ENCODE data around the gene RGS7. TPM values are rescaled to one million over a fixed set of nuclear protein-coding genes. Genes with fewer than 3 reads are reported as not detected.

The RGS7 gene
- total RNA-seq, 4 donors from 2014 or later = 0.11 to 0.33 TPM; not detected in 2

- Histone ChIP-seq H3K4me3 (peak overlapping the region; percentile 56 to 61 (median 56)), H3K27me3 (peaks cover 0 to 48% (median 3%) of the 10 kb centered on the region in 4 donors), H3K36me3 (no peaks in the 10 kb centered on the region), H3K27ac (replicated peaks in 1 of 4) (no peak overlapping the region), H3K4me1 (peaks cover 0 to 16% (median 13%) of the 10 kb centered on the region in 4 donors), H3K9me3 (no peaks in the 10 kb centered on the region)
- intact Hi-C loops (cut with DNase I) = no loop called here
- 23% methylated on average over 2 of the region's 14 CpGs for WGBS
- DNase-seq (ENCODE audit: extremely low spot score) = no peak
- TF ChIP-seq CTCF (IDR thresholded peaks at IDR 0.05) (no peak), EP300 (IDR thresholded peaks at IDR 0.05) (no peak), POLR2A (IDR thresholded peaks at IDR 0.05; ENCODE audit: low read depth) (no peak), POLR2AphosphoS5 (IDR thresholded peaks at IDR 0.05) (no peak)
These were observed 852 bp downstream of the RGS7 start for GRCh38 chr1:241356187-241356518.

GRCh38 chr1:241355311-241356010, 1.5 kb downstream of the RGS7 start:
- Histone ChIP-seq H3K36me3 (no peaks in the 10 kb centered on the region), H3K27ac (replicated peaks in 1 of 4) (no peak overlapping the region), H3K4me1 (peaks cover 0 to 16% (median 13%) of the 10 kb centered on the region in 4 donors), H3K9me3 (no peaks in the 10 kb centered on the region), H3K4me3 (no peak overlapping the region), H3K27me3 (peaks cover 0 to 48% (median 3%) of the 10 kb centered on the region in 4 donors)
- intact Hi-C loops (cut with DNase I) = no loop called here
- TF ChIP-seq EP300 (IDR thresholded peaks at IDR 0.05) (no peak), POLR2AphosphoS5 (IDR thresholded peaks at IDR 0.05) (no peak), CTCF (IDR thresholded peaks at IDR 0.05) (no peak), POLR2A (IDR thresholded peaks at IDR 0.05; ENCODE audit: low read depth) (no peak)
- 82% methylated on average over 11 of the region's 11 CpGs for WGBS
- DNase-seq (ENCODE audit: extremely low spot score) = no peak

GRCh38 chr1:241352401-241352800, 4.6 kb downstream of the RGS7 start:
- Histone ChIP-seq H3K27me3 (peaks cover 0 to 20% (median 3%) of the 10 kb centered on the region in 4 donors), H3K9me3 (no peaks in the 10 kb centered on the region), H3K4me1 (peaks cover 0 to 15% (median 13%) of the 10 kb centered on the region in 4 donors), H3K27ac (replicated peaks in 1 of 4) (no peak overlapping the region), H3K36me3 (no peaks in the 10 kb centered on the region), H3K4me3 (no peak overlapping the region)
- DNase-seq (ENCODE audit: extremely low spot score) = no peak
- TF ChIP-seq EP300 (IDR thresholded peaks at IDR 0.05) (no peak), POLR2AphosphoS5 (IDR thresholded peaks at IDR 0.05) (no peak), CTCF (IDR thresholded peaks at IDR 0.05) (no peak), POLR2A (IDR thresholded peaks at IDR 0.05; ENCODE audit: low read depth) (no peak)
- intact Hi-C loops (cut with DNase I) = no loop called here
- 94% methylated on average over 2 of the region's 2 CpGs for WGBS

- intact Hi-C loops (cut with DNase I) = no loop called here
- Histone ChIP-seq H3K4me1 (peaks cover 0 to 9% (median 7%) of the 10 kb centered on the region in 4 donors), H3K27ac (replicated peaks in 1 of 4) (no peak overlapping the region), H3K4me3 (no peak overlapping the region), H3K9me3 (no peaks in the 10 kb centered on the region), H3K27me3 (peaks cover 0 to 15% (median 3%) of the 10 kb centered on the region in 4 donors), H3K36me3 (no peaks in the 10 kb centered on the region)
- TF ChIP-seq POLR2AphosphoS5 (IDR thresholded peaks at IDR 0.05) (no peak), CTCF (IDR thresholded peaks at IDR 0.05) (no peak), EP300 (IDR thresholded peaks at IDR 0.05) (no peak), POLR2A (IDR thresholded peaks at IDR 0.05; ENCODE audit: low read depth) (no peak)
- no peak for DNase-seq (ENCODE audit: extremely low spot score)
- 49% methylated on average over 3 of the region's 3 CpGs for WGBS
These were observed 5.2 kb downstream of the RGS7 start for GRCh38 chr1:241351841-241352240.

GRCh38 chr1:241343956-241344355, 13.0 kb downstream of the RGS7 start:
- Histone ChIP-seq H3K36me3 (no peaks in the 10 kb centered on the region), H3K27ac (replicated peaks in 1 of 4) (no peak overlapping the region), H3K27me3 (no peaks in the 10 kb centered on the region), H3K4me3 (no peak overlapping the region), H3K4me1 (no peaks in the 10 kb centered on the region), H3K9me3 (no peaks in the 10 kb centered on the region)
- intact Hi-C loops (cut with DNase I) = no loop called here
- TF ChIP-seq EP300 (IDR thresholded peaks at IDR 0.05) (no peak), POLR2AphosphoS5 (IDR thresholded peaks at IDR 0.05) (no peak), POLR2A (IDR thresholded peaks at IDR 0.05; ENCODE audit: low read depth) (no peak), CTCF (IDR thresholded peaks at IDR 0.05) (no peak)
- DNase-seq (ENCODE audit: extremely low spot score) = no peak
- WGBS = 73% methylated on average over 2 of the region's 2 CpGs

Measured in esophagus muscularis mucosa (tissue), 4 donors.